Parathyroid adenoma (tissue), 2 donors: Measurements from ENCODE around the gene DSCAML1.
A peak's percentile ranks its signal among the peaks of the same experiment; 100 is the strongest.

Experiments
- H2AFZ ChIP-seq: fragments of 300-600 bp; sonication (generic); one replicate; pipeline ENCODE4 v1.7.0; 2017; ENCODE audit warnings: antibody characterized with exemption, mild to moderate bottlenecking
- H3K27ac ChIP-seq: fragments of 300-600 bp; sonication (generic); one replicate; pipeline ENCODE4 v1.7.0; 2017
- H3K27me3 ChIP-seq: fragments of 300-600 bp; sonication (generic); one replicate; pipeline ENCODE4 v1.7.0; 2017; ENCODE audit warnings: low read length; ENCODE audit not compliant: control insufficient read depth, insufficient read depth
- H3K36me3 ChIP-seq: fragments of 300-600 bp; sonication (generic); one replicate; pipeline ENCODE4 v1.7.0; 2017; ENCODE audit warnings: low read length; ENCODE audit not compliant: control insufficient read depth, insufficient read depth
- H3K4me1 ChIP-seq: fragments of 300-600 bp; sonication (generic); one replicate; pipeline ENCODE4 v1.7.0; 2017; ENCODE audit warnings: control low read depth
- H3K4me2 ChIP-seq: fragments of 300-600 bp; sonication (generic); one replicate; pipeline ENCODE4 v1.7.0; 2017; ENCODE audit warnings: low read length
- H3K4me3 ChIP-seq: fragments of 300-600 bp; sonication (generic); one replicate; pipeline ENCODE4 v1.7.0; 2017; ENCODE audit warnings: low read depth, low read length
- H3K79me2 ChIP-seq: fragments of 300-600 bp; sonication (generic); one replicate; pipeline ENCODE4 v1.7.0; 2017; ENCODE audit warnings: control low read depth
- H3K9ac ChIP-seq: fragments of 300-600 bp; sonication (generic); one replicate; pipeline ENCODE4 v1.7.0; 2017; ENCODE audit warnings: mild to moderate bottlenecking
- H3K9me3 ChIP-seq: fragments of 300-600 bp; sonication (generic); one replicate; pipeline ENCODE4 v1.7.0; 2017; ENCODE audit warnings: low read length; ENCODE audit not compliant: control insufficient read depth
- TF ChIP-seq, protein P1 (sequence below): fragments of 300-600 bp; sonication (generic); IDR thresholded peaks from one replicate; pipeline ENCODE4 v1.7.0; 2017; ENCODE audit warnings: antibody characterized with exemption, mild to moderate bottlenecking
- donor health status: primary hyperparathyroidism.

Gene DSCAML1

DNA sequence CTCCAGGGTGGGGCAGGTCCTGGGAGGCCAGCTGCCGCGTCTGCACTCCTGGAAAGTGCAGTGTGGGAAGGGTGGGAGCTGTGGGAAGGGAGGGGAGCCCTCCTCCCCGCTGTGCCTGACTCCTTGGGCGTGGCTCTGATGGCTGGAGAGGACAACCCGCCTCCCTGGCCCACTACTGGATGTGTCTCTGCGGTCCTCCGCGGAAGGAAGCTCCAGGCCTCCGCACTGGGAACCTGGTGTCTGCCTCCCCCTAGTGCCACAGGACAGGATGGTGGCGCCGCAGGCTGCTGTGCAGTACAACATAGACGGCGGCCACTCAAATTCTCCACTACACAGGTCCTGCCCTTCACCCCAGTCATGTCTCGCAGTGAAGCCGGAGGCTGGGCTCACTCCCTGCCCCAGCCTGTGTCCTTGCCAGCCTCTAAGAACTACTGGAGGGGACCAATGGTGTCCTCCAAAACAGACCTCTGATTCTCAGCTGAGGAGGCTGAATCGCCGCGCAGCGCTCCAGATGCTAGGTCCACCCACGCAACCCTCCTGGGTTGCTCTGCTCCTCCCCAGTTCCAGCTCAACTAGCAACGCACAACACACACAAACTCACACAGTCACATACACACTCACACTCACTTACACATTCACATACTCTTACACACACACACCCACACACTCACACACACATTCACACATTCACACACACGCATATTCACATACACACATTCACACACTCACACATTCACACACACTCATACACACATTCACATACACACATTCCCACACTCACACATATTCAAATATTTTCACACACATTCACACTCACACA lies 12.4 kb upstream of the DSCAML1 start:
- H3K36me3 ChIP-seq: no peaks in the 10 kb centered on the region
- no peaks in the 10 kb centered on the region for H3K9me3 ChIP-seq
- no peaks in the 10 kb centered on the region for H3K4me1 ChIP-seq
- H3K27ac ChIP-seq: no peak overlapping the region
- TF ChIP-seq, protein P1, sequence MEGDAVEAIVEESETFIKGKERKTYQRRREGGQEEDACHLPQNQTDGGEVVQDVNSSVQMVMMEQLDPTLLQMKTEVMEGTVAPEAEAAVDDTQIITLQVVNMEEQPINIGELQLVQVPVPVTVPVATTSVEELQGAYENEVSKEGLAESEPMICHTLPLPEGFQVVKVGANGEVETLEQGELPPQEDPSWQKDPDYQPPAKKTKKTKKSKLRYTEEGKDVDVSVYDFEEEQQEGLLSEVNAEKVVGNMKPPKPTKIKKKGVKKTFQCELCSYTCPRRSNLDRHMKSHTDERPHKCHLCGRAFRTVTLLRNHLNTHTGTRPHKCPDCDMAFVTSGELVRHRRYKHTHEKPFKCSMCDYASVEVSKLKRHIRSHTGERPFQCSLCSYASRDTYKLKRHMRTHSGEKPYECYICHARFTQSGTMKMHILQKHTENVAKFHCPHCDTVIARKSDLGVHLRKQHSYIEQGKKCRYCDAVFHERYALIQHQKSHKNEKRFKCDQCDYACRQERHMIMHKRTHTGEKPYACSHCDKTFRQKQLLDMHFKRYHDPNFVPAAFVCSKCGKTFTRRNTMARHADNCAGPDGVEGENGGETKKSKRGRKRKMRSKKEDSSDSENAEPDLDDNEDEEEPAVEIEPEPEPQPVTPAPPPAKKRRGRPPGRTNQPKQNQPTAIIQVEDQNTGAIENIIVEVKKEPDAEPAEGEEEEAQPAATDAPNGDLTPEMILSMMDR: no peak
- no peak overlapping the region for H2AFZ ChIP-seq
- H3K4me3 ChIP-seq: no peak overlapping the region
- no peak overlapping the region for H3K4me2 ChIP-seq
- no peaks in the 10 kb centered on the region for H3K79me2 ChIP-seq
- no peaks in the 10 kb centered on the region for H3K27me3 ChIP-seq
- H3K9ac ChIP-seq: no peak overlapping the region

DNA sequence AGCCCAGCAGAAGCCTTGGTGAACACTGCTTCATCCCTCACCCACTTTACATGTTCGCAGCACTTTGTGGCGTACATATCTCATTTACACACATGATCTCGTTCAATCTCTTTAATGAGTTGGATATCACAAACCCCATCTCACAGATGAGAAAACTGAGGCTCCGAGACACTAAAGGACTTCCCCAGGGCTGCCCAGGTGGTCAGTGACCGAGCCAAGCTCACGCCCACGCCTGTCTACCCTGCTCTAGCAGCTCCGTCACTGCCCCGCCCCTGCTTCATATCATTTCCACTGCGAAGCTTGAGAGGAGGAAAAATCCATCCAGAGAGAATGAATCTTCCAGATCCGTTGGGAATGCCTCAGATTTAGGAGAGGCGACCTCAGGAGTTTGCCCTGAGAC lies 11.8 kb upstream of the DSCAML1 start:
- no peaks in the 10 kb centered on the region for H3K27me3 ChIP-seq
- no peaks in the 10 kb centered on the region for H3K4me1 ChIP-seq
- H3K9me3 ChIP-seq: no peaks in the 10 kb centered on the region
- H3K79me2 ChIP-seq: no peaks in the 10 kb centered on the region
- H3K27ac ChIP-seq: no peak overlapping the region
- H3K4me2 ChIP-seq: no peak overlapping the region
- no peak overlapping the region for H3K9ac ChIP-seq
- H3K4me3 ChIP-seq: no peak overlapping the region
- H2AFZ ChIP-seq: no peak overlapping the region
- H3K36me3 ChIP-seq: no peaks in the 10 kb centered on the region
- TF ChIP-seq, protein P1: no peak

DNA sequence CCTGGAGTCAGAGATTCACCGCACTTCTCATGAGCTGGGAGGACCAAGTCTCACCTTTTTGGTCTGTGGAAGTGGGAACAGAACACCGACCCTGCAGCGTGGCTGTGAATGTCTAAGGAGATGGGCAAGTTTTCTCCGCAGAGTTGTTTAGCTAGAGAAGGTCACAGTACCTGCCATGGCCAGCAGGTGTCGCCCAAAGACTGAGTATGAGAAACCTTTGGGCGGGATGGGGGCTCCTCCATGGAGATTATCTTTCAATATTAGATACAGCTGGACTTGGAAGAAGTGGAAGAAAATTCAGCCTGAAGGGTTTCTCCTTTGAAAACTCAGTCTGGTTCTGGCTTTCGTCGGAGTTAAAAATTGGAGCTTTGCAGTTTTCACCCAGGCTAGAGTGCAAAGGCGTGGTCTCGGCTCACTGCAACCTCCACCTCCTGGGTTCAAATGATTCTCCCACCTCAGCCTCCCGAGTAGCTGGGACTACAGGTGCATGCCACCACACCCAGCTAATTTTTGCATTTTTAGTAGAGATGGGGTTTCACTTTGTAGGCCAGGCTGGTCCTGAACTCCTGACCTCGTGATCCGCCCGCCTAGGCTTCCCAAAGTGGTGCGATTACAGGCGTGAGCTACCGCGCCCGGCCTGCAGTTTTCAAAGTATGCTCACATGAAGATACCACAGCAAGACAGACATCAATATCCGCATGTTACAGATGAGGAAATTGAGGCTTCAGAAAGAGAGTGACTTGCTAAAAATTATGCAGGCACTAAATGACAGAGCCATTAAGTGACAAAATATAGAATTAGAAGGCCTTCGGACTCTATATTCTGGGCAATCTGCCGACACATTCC lies 10.7 kb upstream of the DSCAML1 start:
- Histone ChIP-seq H3K27me3 (no peaks in the 10 kb centered on the region), H3K36me3 (no peaks in the 10 kb centered on the region), H3K4me3 (no peak overlapping the region), H3K4me2 (no peak overlapping the region), H2AFZ (no peak overlapping the region), H3K79me2 (no peaks in the 10 kb centered on the region), H3K27ac (no peak overlapping the region), H3K4me1 (no peaks in the 10 kb centered on the region), H3K9ac (no peak overlapping the region), H3K9me3 (no peaks in the 10 kb centered on the region)
- TF ChIP-seq, protein P1: peak; percentile 73

DNA sequence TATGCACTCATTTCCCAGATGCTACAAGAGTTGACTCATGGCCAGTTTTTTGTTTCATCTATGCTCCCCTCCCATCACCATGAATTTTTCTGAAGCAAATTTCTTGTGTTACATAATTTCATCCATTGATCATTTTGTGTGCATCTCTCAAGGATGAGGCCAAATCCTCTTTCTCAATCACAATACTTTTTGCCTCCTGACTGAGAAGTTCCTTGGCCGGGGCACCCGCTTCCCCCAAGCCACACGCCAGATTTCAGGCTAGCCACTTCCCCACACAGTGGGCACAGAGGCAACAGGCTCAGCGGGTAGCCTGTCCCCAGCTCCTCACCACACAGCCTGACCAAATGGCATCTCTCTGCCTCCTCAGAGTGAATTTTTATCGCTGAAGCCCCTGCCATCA lies 9.8 kb upstream of the DSCAML1 start:
- H3K36me3 ChIP-seq: no peaks in the 10 kb centered on the region
- H3K9ac ChIP-seq: no peak overlapping the region
- no peaks in the 10 kb centered on the region for H3K79me2 ChIP-seq
- H2AFZ ChIP-seq: no peak overlapping the region
- H3K4me3 ChIP-seq: no peak overlapping the region
- no peaks in the 10 kb centered on the region for H3K9me3 ChIP-seq
- H3K4me2 ChIP-seq: no peak overlapping the region
- TF ChIP-seq, protein P1: no peak
- no peaks in the 10 kb centered on the region for H3K4me1 ChIP-seq
- no peak overlapping the region for H3K27ac ChIP-seq
- H3K27me3 ChIP-seq: no peaks in the 10 kb centered on the region
